HFF-Myc (cell line): ENCODE data around the gene KHDC3L.

Experiments
- DNase-seq: peaks from one replicate; pipeline ENCODE4 v3.0.0-alpha.2; 2011; ENCODE audit warnings: low read depth; ENCODE audit errors: extremely low read depth
- H3K4me3 ChIP-seq: replicated peaks from 2 replicates; pipeline ENCODE4 v1.5.1; 2011; ENCODE audit warnings: low read depth, mild to moderate bottlenecking, control low read depth, low read length
- CTCF ChIP-seq: IDR thresholded peaks from 2 replicates; pipeline ENCODE4 v1.5.1; 2012; ENCODE audit warnings: mild to moderate bottlenecking, low read depth, low read length, control low read depth; ENCODE audit errors: missing control alignments

KHDC3L gene

GRCh38 chr6:73353636-73354593 lies 8.5 kb upstream of the KHDC3L start, which contains the start of gene DPPA5:
TSS of gene DPPA5 (minus strand) at chr6:73354276. CDS start at chr6:73354225, 51 bp downstream.
- no peak for TF ChIP-seq CTCF
- H3K4me3 ChIP-seq: no peak within 1 kb of the TSS
- no peak for DNase-seq

GRCh38 chr6:73362869-73363536 lies 545 bp downstream of the KHDC3L start:
- DNase-seq: no peak
- H3K4me3 ChIP-seq: no peak overlapping the region
- TF ChIP-seq CTCF: no peak

GRCh38 chr6:73363537-73363875 lies 1.0 kb downstream of the KHDC3L start:
- no peak for DNase-seq
- no peak for TF ChIP-seq CTCF

GRCh38 chr6:73364121-73364520 lies 1.7 kb downstream of the KHDC3L start:
- H3K4me3 ChIP-seq: no peak overlapping the region
- no peak for DNase-seq
- TF ChIP-seq CTCF: no peak

More at GRCh38 chr6:73363537-73363875, 1.0 kb downstream of the KHDC3L start:
- H3K4me3 ChIP-seq: no peak overlapping the region

- no peak overlapping the region for H3K4me3 ChIP-seq
- no peak for DNase-seq
- no peak for TF ChIP-seq CTCF
Measured at GRCh38 chr6:73364549-73364948, 2.1 kb downstream of the KHDC3L start.

GRCh38 chr6:73367761-73368355 lies 5.4 kb downstream of the KHDC3L start:
- no peak for TF ChIP-seq CTCF
- DNase-seq: no peak
- no peak overlapping the region for H3K4me3 ChIP-seq
